GM12878 (cell line): ENCODE results near the gene CHKA.

Experiments
- CEBPB ChIP-seq, 2 experiments: fragments of 150-350 bp in 1 of 2; IDR thresholded peaks; 2 replicates each; pipeline ENCODE4 v1.6.1; 2012 to 2014; ENCODE audit warnings: low read depth in 2 of 2, low read length in 2 of 2, borderline replicate concordance in 1 of 2, inconsistent platforms in 1 of 2
- CTCF ChIP-seq, 3 experiments: IDR thresholded peaks in 2 of 3; conservative IDR thresholded peaks in 1 of 3; 2 replicates each; pipeline ENCODE4 v1.5.1; 2011; ENCODE audit warnings: low read depth in 3 of 3, low read length in 3 of 3, mild to moderate bottlenecking in 3 of 3, control low read depth in 2 of 3, moderate library complexity in 2 of 3, inconsistent platforms in 1 of 3, mixed read lengths in 1 of 3; ENCODE audit not compliant: control insufficient read depth in 2 of 3, insufficient read depth in 1 of 3; ENCODE audit errors: extremely low read depth in 1 of 3

- TF ChIP-seq CEBPB (IDR thresholded peaks at IDR 0.05; ENCODE audit: borderline replicate concordance in 1 of 2, low read depth in 2 of 2, low read length in 2 of 2) (no peak), CTCF (IDR thresholded peaks at IDR 0.05 in 2 of 3, conservative IDR thresholded peaks at IDR 0.05 in 1 of 3; ENCODE audit: control insufficient read depth in 2 of 3, extremely low read depth in 1 of 3, insufficient read depth in 1 of 3, low read depth in 3 of 3, low read length in 3 of 3) (no peak)
These were observed 82.3 kb downstream of the CHKA start, which contains the start of gene TCIRG1 for GRCh38 chr11:68038718-68039525.
